PC-9 (cell line): ENCODE results near the gene SBF2. TPM values are rescaled to one million over a fixed set of nuclear protein-coding genes. Genes with fewer than 3 reads are reported as not detected.
A peak's percentile ranks its signal among the peaks of the same experiment; 100 is the strongest.

Experiments used
- BruUV-seq: library from RNA; stranded (reverse); fragments of 400-500 nt; replicated peaks from 2 replicates; lab custom pipeline; 2021; lab: Mats Ljungman, UMichigan
- CTCF ChIA-PET: fragments of 300-600 bp; sonication (Branson Sonifier 250); formaldehyde crosslinking; loops from one replicate; lab custom pipeline; 2022; ENCODE audit warnings: antibody characterized with exemption; lab: Charles Lee
- POLR2A ChIA-PET: fragments of 300-600 bp; sonication (Branson Sonifier 250); formaldehyde crosslinking; loops from one replicate; lab custom pipeline; 2022; ENCODE audit warnings: antibody characterized with exemption; ENCODE audit not compliant: unreplicated experiment; lab: Charles Lee
- DNase-seq, 2 experiments: peaks; one replicate each; pipeline versions ENCODE4 v3.0.0 to v3.0.0-alpha.2; 2015 to 2022; ENCODE audit warnings: mixed read lengths in 1 of 2
- H2AFZ ChIP-seq: fragments of 200-600 bp; sonication (generic); 2 replicates; pipeline ENCODE4 v1.8.1; 2017; ENCODE audit warnings: antibody characterized with exemption
- H3F3A ChIP-seq: fragments of 200-600 bp; sonication (generic); 2 replicates; pipeline ENCODE4 v1.8.1; 2017; ENCODE audit warnings: antibody characterized with exemption, mild to moderate bottlenecking, low read depth; ENCODE audit not compliant: insufficient read depth
- H3K27ac ChIP-seq: fragments of 200-600 bp; sonication (generic); 2 replicates; pipeline ENCODE4 v1.6.1; 2016; ENCODE audit warnings: mixed run types
- H3K27me3 ChIP-seq: fragments of 200-600 bp; sonication (generic); 2 replicates; pipeline ENCODE4 v1.6.1; 2016; ENCODE audit warnings: low read depth, mixed run types; ENCODE audit not compliant: insufficient read depth
- H3K36me3 ChIP-seq: fragments of 200-600 bp; sonication (generic); 2 replicates; pipeline ENCODE4 v1.6.1; 2016; ENCODE audit warnings: low read depth, mixed run types
- H3K4me1 ChIP-seq: fragments of 200-600 bp; sonication (generic); replicated peaks from 2 replicates; pipeline ENCODE4 v1.6.1; 2016; ENCODE audit warnings: mixed run types; ENCODE audit not compliant: insufficient read depth
- H3K4me2 ChIP-seq: fragments of 200-600 bp; sonication (generic); 2 replicates; pipeline ENCODE4 v1.6.1; 2017; ENCODE audit warnings: mixed run types
- H3K4me3 ChIP-seq: fragments of 200-600 bp; sonication (generic); 2 replicates; pipeline ENCODE4 v1.6.1; 2016; ENCODE audit warnings: mixed run types
- H3K79me2 ChIP-seq: fragments of 200-600 bp; sonication (generic); 2 replicates; pipeline ENCODE4 v1.6.1; 2017; ENCODE audit warnings: low read depth, mixed run types
- H3K9me2 ChIP-seq: fragments of 200-600 bp; sonication (generic); 2 replicates; pipeline ENCODE4 v1.8.1; 2017; ENCODE audit warnings: mild to moderate bottlenecking; ENCODE audit not compliant: insufficient read depth
- H3K9me3 ChIP-seq: fragments of 200-600 bp; sonication (generic); 2 replicates; pipeline ENCODE4 v1.8.1; 2016; ENCODE audit warnings: low read depth; ENCODE audit not compliant: insufficient read depth
- H4K20me1 ChIP-seq: fragments of 200-600 bp; sonication (generic); 2 replicates; pipeline ENCODE4 v1.8.1; 2017; ENCODE audit not compliant: insufficient read depth
- EZH2 ChIP-seq: fragments of 200-600 bp; sonication (generic); IDR thresholded peaks from 2 replicates; pipeline ENCODE4 v1.8.0; 2017; ENCODE audit warnings: antibody characterized with exemption, low read depth
- intact Hi-C: fragments of 100-400 bp; cut with micrococcal nuclease; formaldehyde crosslinking; loops from one replicate; pipeline ENCODE4 v1.10.0; 2022; ENCODE audit not compliant: unreplicated experiment
- total RNA-seq: library from RNA; stranded (reverse); gene quantifications from 2 replicates; pipeline ENCODE4 v1.2.3, GENCODE V29; 2021
- TF ChIP-seq, protein P1 (sequence below): fragments of 200-600 bp; sonication (generic); conservative IDR thresholded peaks from 2 replicates; pipeline ENCODE4 v1.6.1; 2017; ENCODE audit warnings: mixed run types, antibody characterized with exemption, mild to moderate bottlenecking, moderate library complexity

Gene SBF2
- total RNA-seq, 1 experiment from 2014 or later: 18.6 TPM

DNA sequence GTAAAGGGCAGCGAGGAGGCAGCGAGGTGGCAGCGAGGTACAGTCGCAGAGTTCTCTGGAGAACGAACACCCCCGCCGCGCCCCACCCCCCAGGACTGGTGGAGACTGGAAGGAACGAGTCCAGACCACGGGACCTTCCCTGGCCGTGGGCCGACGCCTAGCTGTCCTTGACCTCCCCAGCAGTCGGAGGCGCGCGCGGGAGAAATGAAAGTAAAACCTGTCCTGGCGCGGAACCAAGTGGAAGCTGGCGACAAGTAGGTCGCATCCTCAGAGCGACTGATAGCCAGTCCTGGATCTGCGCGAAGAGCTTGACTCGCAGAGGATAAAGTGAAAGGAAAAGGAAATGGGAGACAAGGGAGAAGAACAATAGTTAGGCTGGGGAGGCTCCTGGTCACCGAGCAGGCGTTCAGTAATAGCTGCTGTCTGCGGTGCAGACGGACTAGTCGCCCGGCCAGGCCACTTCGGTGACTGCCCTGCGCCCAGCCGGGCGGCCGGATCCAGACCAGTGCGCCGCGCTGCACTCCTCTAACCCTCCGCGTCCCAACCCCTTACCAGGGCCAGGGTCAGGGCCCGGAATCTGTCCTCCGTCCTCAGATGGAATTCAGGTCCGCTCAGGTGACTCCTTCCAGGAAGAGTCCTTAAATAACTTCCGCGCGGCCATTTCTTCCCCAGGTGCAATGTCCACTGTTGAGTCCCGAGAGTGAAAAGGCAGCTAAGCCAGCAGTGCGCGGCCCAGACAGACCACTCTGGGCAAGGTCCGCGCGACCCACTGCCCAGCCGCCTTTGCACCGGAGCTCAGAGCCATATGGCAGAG lies 8.9 kb upstream of the SBF2 start:
- intact Hi-C loops: loop anchor here (2.0 to 10.0 kb wide), 3 partner anchors 94 to 308 kb away; partner anchors contain the start of gene AMPD3
- TF ChIP-seq, protein P1, sequence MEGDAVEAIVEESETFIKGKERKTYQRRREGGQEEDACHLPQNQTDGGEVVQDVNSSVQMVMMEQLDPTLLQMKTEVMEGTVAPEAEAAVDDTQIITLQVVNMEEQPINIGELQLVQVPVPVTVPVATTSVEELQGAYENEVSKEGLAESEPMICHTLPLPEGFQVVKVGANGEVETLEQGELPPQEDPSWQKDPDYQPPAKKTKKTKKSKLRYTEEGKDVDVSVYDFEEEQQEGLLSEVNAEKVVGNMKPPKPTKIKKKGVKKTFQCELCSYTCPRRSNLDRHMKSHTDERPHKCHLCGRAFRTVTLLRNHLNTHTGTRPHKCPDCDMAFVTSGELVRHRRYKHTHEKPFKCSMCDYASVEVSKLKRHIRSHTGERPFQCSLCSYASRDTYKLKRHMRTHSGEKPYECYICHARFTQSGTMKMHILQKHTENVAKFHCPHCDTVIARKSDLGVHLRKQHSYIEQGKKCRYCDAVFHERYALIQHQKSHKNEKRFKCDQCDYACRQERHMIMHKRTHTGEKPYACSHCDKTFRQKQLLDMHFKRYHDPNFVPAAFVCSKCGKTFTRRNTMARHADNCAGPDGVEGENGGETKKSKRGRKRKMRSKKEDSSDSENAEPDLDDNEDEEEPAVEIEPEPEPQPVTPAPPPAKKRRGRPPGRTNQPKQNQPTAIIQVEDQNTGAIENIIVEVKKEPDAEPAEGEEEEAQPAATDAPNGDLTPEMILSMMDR: no peak
- no peak for TF ChIP-seq EZH2
- Histone ChIP-seq H3K4me3 (peak overlapping the region; percentile 87), H3K27ac (peak overlapping the region; percentile 98), H3K4me1 (peaks cover 16% of the 10 kb centered on the region), H3K36me3 (0 out of 2 replicates have a peak, but pooled peaks cover 8% of the 10 kb centered on the region), H3K79me2 (peaks cover 69% of the 10 kb centered on the region), H3F3A (peaks cover 43% of the 10 kb centered on the region), H2AFZ (peak overlapping the region; percentile 79), H4K20me1 (no peaks in the 10 kb centered on the region), H3K9me2 (no peaks in the 10 kb centered on the region), H3K9me3 (no peaks in the 10 kb centered on the region), H3K4me2 (peak overlapping the region; percentile 93), H3K27me3 (no peaks in the 10 kb centered on the region)
- peak; percentile 51 to 73 for DNase-seq
- TSS peak; percentile 60 for BruUV-seq
- CTCF ChIA-PET: interaction anchor here (0.6 kb wide), 2 partner anchors 86 to 117 kb away, joined by 3 read pairs; no protein-coding TSS in a partner anchor
- POLR2A ChIA-PET: interaction anchor here (0.6 to 0.7 kb wide), 2 partner anchors 49 to 1538 kb away, joined by 4 to 13 read pairs; no protein-coding TSS in a partner anchor

DNA sequence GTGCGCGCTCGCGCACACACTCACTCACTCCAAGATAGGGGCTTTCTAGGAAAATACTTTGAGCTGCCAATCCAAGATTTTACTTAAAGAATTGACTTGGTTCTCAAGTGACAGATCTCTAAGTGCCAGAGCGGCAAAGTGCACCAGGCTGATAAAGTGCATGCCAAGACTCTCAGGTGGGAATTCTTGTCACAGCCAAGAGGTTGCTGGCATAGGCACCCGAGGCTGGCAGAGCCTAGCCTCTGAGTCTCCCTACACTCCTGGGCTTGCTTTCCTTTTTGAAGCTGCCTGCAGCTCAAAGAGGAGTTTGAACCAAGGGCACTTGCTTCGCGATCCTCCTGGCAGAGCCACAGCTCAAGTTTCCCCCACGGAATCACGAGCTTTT lies 8.3 kb upstream of the SBF2 start:
- Histone ChIP-seq H3K4me1 (peaks cover 16% of the 10 kb centered on the region), H4K20me1 (no peaks in the 10 kb centered on the region), H3K27me3 (no peaks in the 10 kb centered on the region), H3K9me2 (no peaks in the 10 kb centered on the region), H3K4me3 (peak overlapping the region; percentile 87), H3K9me3 (no peaks in the 10 kb centered on the region), H3K79me2 (peaks cover 69% of the 10 kb centered on the region), H2AFZ (peak overlapping the region; percentile 79; the same call in 1 of the 2 replicates), H3F3A (peaks cover 40% of the 10 kb centered on the region), H3K27ac (peak overlapping the region; percentile 98), H3K4me2 (peak overlapping the region; percentile 93), H3K36me3 (0 out of 2 replicates have a peak, but pooled peaks cover 8% of the 10 kb centered on the region)
- CTCF ChIA-PET: interaction anchor here (0.6 kb wide), 1 partner anchor 87 kb away, joined by 3 read pairs; no protein-coding TSS in a partner anchor
- intact Hi-C loops: loop anchor here (2.0 to 10.0 kb wide), 3 partner anchors 94 to 308 kb away; partner anchors contain the start of gene AMPD3
- peak in 1 of 2 experiments; percentile 56 for DNase-seq
- no peak for TF ChIP-seq EZH2
- TF ChIP-seq, protein P1: no peak
- BruUV-seq: no TSS peak
- POLR2A ChIA-PET: interaction anchor here (0.7 kb wide), 1 partner anchor 50 kb away, joined by 13 read pairs; no protein-coding TSS in a partner anchor

DNA sequence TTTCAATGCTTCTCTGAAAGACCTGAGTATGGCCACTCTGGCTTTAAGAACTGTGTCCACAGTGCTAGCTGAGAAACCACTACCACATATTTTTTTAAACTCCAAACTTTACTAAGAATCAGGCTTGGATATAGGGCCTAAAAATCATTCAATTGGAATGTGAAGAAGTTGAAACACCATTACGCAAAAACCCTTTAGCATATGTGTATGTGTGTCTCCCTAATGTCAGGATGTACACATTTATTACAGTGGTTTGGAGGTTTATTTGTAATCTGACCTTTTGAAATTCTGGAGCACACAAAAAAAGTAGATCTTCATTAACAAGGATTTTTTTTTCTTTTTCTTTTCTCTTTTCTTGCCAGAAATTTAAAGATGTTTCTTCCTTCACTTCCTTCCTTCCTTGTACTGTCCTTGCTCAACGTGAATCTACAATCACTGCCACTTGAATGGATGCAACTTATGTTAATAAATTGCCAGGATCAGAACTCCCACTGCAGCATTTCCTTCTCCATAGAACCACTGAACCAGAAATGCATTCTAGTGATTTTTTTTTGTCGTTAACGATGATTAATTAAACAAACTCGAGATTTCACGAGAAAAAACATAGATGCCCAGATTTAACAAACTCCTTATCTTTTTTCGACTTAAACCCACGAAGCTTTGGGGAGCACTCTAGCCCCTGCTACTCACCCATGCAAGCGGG lies 7.8 kb upstream of the SBF2 start:
- DNase-seq: peak in 1 of 2 experiments; percentile 70
- Histone ChIP-seq H4K20me1 (no peaks in the 10 kb centered on the region), H3K9me3 (no peaks in the 10 kb centered on the region), H3K4me1 (peaks cover 16% of the 10 kb centered on the region), H3F3A (peaks cover 37% of the 10 kb centered on the region), H3K4me3 (peak overlapping the region; percentile 87), H2AFZ (no peak overlapping the region), H3K79me2 (peaks cover 66% of the 10 kb centered on the region), H3K36me3 (0 out of 2 replicates have a peak, but pooled peaks cover 8% of the 10 kb centered on the region), H3K27ac (peak overlapping the region; percentile 98), H3K9me2 (no peaks in the 10 kb centered on the region), H3K27me3 (no peaks in the 10 kb centered on the region), H3K4me2 (peak overlapping the region; percentile 93)
- intact Hi-C loops: loop anchor here (2.0 to 10.0 kb wide), 3 partner anchors 93 to 307 kb away; partner anchors contain the start of gene AMPD3
- no TSS peak for BruUV-seq
- POLR2A ChIA-PET: interaction anchor here (0.7 kb wide), 1 partner anchor 50 kb away, joined by 13 read pairs; no protein-coding TSS in a partner anchor
- TF ChIP-seq EZH2: no peak
- TF ChIP-seq, protein P1: no peak
- CTCF ChIA-PET: interaction anchor here (0.5 kb wide), 1 partner anchor 795 kb away, joined by 3 read pairs; no protein-coding TSS in a partner anchor
